HT-29 (cell line): ENCODE data around the gene MAVS. TPM values are rescaled to one million over a fixed set of nuclear protein-coding genes. Genes with fewer than 3 reads are reported as not detected.
"Not testable (repeated sequence)": the region's sequence is repeated elsewhere in the genome, so short reads cannot be mapped to it uniquely, and the experiment has no call there.

Experiments
- DNase-seq: peaks from one replicate; pipeline ENCODE4 v3.0.0-alpha.2; 2015; ENCODE audit warnings: low spot score
- total RNA-seq: library from RNA; depleted of rRNA; stranded (reverse); fragments of >200 nt; shearing (Covaris generic); gene quantifications from 2 replicates; pipeline ENCODE4 v1.2.3, GENCODE V29; 2014

MAVS gene
- total RNA-seq, 1 experiment from 2014 or later: 27.3 TPM

DNA sequence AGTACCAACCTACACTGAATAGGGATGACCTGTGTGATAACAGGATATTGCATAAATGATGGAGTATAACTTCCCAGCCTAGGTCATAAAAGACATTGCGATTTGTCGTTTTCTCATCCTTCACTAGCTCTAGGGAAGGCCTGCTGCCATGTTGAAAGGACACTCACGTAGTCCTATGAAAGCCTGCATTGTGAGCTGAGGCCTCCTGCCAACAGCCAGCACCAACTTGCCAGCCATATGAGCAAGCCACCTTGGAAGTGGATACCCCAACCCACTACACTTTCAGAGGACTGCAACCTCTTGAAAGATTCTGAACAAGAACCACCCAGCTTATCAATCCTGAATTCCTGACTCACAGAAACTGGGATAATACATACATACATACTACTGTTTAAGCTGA lies 39.1 kb downstream of the MAVS start:
- no peak for DNase-seq

GRCh38 chr20:3887876-3888620 lies 41.4 kb downstream of the MAVS start:
- DNase-seq: peak; percentile 32

GRCh38 chr20:3888622-3889488 lies 42.2 kb downstream of the MAVS start, which contains the start of gene PANK2:
PANK2 (plus strand) TSS chr20:3889387.
- peak; percentile 98 for DNase-seq

GRCh38 chr20:3889489-3890397 lies 43.1 kb downstream of the MAVS start:
- DNase-seq: peak; percentile 38

DNA sequence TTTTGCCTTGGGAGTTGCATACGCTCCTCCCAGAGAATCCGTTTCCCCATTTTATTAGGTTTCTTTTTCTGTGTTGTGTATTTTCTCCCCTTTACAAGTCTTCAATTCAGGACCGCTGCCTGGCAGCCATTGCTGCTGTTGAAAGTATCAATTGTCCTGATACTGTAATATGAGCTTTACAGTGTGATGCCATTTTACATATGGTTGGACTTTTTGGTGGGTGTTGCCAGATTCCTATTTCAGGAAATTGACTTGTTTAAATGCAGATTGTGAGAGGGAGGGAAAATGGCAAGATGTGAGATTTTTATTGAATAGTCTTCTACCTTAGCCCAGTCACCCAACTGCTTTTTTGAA lies 43.7 kb downstream of the MAVS start:
- DNase-seq: peak; percentile 25

- no peak for DNase-seq
Observed at GRCh38 chr20:3890999-3891929, 44.6 kb downstream of the MAVS start.

DNA sequence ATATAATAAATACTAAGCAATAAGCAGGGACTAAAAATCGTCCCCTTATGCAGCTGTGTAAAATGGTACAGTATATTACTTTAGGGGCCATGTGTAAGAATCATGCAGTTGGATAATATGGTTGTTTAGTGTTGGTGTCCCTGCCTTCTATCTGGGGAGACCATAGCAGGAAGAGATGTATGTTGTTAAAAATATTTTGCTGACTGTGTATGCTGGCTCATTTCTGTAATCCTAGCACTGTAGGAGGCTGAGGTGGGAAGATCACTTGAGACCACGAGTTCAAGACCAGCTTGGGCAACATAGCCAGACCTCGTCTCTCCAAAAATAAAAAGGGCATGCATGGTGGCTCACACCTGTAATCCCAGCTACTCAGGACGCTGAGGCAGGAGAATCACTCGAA lies 48.2 kb downstream of the MAVS start:
- DNase-seq: no peak

GRCh38 chr20:3896302-3896701 lies 49.7 kb downstream of the MAVS start:
- no peak for DNase-seq

DNA sequence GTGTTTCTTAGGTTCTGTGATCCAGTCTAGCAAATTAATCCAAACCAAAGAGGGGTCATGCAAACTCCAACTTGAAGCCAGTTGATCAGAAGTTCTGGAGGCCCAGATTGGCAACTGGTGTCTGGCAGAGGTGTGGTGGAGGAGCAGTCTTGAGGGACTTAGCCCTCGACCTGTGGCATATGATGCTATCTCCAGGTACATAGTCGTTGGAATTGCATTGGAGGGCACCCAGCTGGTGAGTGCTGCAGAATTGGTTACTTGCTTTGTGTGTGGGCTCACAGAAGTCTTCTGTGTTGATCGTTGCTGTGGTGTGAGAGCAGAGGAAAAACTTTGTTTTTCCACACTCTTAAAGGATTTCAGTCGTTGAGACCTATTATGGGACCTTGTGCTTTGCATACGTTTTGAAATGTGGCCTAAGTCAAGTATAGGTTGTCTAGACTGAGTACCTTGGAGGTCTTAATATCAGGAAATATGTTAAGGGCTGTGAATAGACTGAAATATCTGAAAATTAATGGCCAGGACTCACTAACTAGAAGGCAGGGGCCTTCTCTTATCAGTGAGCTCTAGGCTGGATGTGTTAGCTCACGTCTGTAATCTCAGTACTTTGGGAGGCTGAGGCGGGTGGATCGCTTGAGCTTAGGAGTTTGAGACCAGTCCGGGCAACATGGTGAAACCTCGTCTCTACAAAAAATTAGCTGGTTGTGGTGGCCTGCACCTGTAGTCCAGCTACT lies 50.4 kb downstream of the MAVS start:
- DNase-seq: no peak

- not testable (repeated sequence) for DNase-seq
Observed at GRCh38 chr20:3898181-3898580, 51.5 kb downstream of the MAVS start.

GRCh38 chr20:3898639-3899038 lies 52.0 kb downstream of the MAVS start:
- no peak for DNase-seq

DNA sequence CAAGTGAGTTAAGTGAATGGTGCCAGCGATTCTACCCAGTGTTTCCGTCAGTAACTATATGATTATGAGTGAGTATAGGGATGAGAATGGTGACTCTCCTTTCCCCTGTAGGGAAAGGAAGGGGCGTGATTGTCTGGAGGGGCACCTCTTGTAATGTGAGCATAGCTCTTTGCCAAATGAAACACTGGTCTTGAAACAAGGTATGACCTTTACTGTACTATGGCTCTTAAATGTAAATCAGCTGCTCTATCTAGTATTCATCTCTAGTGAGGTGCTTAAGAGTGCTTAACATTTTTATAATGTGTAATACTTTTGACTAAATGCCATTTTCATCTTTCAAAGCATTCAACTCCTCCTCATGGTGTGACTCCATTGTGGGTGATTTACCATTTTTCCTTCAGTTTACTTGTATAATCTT lies 53.6 kb downstream of the MAVS start:
- DNase-seq: no peak

DNA sequence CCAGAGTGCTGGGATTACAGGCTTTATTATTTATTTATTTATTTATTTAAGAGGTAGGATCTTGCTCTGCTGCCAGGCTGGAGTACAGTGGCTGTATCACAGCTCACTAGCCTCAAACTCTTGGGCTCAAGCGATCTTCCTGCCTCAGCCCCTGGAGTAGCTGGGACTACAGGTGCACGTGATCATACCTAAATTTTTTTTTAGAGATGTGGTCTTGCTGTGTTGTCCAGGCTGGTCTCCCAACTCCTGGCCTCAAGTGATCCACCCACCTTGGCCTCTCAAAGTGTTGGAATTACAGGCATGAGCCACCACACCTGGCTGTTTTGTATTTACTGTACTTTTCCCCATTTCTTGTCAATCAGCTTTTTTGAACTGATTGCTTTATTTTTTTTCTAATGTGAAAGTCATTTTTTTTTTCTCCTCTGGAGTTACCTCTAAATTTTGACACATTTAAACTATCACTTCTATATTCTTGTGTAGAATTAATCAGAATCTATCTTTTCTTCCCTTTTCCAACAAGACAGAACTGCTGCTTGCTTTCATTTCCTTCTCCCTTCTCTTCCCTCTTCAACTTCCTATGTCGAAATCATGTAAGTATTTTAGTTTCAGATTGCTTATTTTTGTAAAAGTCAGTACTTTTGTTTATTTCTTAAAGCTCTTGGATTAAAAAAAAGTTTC lies 54.5 kb downstream of the MAVS start:
- DNase-seq: no peak

- DNase-seq: no peak
Observed at GRCh38 chr20:3901706-3902440, 55.2 kb downstream of the MAVS start.

DNA sequence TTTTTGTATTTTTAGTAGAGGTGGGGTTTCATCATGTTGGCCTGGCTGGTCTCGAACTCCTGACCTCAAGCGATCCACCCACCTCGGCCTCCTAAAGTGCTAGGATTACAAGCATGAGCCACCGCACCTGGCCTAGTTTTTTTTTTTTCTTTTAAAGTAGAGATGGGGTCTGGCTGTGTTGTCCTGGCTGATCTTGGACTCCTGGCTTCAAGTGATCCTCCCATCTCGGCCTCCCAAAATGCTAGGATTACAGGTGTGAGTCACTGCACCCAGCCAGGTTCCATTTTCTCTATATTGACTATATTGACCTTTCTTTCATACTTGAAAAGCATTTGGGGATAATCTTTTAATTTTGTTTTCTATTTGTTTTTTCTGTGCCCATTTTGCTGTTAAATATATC lies 55.8 kb downstream of the MAVS start:
- DNase-seq: no peak

GRCh38 chr20:3904224-3904623 lies 57.6 kb downstream of the MAVS start:
- no peak for DNase-seq

GRCh38 chr20:3904857-3905256 lies 58.2 kb downstream of the MAVS start:
- no peak for DNase-seq
